Endometrial microvascular endothelial cells (primary cell): Measurements from ENCODE around the gene OSTM1. TPM values are rescaled to one million over a fixed set of nuclear protein-coding genes. Genes with fewer than 3 reads are reported as not detected.

Experiments used
- in situ Hi-C: cut with HindIII; loops from 2 replicates; pipeline ENCODE4 v1.10.0; 2017; ENCODE audit warnings: low sequenced_read_pairs, low pct_unique_long_range_greater_than_20kb; ENCODE audit errors: inconsistent ontology term
- total RNA-seq: library from RNA; depleted of rRNA; stranded (reverse); fragments of >200 nt; gene quantifications from one replicate; pipeline ENCODE4 v1.2.3, GENCODE V29; 2015; ENCODE audit errors: inconsistent ontology term

The OSTM1 gene
- total RNA-seq, 1 donor from 2014 or later: 18.2 TPM

DNA sequence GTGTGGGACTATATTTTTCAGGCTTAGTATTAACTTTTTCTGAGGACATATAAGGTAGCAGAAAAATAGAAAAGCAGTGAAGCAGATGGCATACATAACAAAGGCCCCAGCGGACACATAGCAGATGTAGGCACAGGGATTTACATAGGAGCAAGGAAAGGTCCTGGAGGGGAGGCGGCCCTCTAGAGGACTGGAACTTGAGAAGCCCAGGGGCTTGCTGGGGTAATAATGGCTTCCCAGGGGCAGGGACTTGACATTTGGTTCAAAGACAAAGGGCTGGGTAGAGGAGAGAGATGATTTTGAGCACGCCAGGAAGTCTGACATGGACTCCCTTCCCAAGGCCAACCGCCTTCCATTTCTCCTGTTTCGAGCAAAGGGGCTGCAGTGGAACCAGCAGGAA lies 31.7 kb upstream of the OSTM1 start:
- in situ Hi-C loops: no loop called here

DNA sequence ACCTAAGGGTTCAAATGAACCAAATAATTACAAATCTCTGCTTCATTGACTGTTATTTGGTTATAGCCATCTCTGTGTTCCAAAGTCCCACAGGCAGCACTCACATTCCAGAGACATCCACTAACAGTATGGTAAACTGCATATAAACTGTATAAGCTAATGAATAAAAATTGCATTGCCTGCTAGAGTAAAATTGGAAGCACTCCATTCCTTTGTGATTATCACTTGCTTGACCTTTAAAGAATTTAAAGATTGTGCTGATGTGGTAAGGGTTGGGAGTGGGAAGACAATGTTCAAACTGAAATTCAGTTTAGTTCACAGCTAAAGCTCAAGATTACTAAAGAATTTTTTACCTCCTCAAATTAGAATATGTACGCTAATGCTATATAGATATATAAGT lies 31.0 kb upstream of the OSTM1 start:
- in situ Hi-C loops: no loop called here

DNA sequence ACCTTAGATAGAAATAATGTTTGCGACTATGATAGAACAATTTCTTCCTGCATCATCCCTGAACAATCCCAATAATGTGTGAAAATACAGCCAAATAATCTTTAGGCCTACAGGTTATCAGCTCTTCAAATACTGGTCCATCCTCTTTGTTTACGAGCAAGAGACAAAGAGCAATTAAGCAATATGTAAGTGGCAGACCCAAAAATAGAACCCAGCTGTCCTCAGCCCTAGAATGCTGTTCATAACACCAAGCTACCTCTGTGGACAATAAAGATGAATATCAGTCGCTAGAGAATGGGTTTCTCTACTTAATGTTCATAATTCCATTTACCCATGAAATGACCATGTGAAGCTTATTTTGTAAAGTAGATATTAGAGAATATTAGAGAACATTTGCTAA lies 28.4 kb upstream of the OSTM1 start:
- in situ Hi-C loops: no loop called here

DNA sequence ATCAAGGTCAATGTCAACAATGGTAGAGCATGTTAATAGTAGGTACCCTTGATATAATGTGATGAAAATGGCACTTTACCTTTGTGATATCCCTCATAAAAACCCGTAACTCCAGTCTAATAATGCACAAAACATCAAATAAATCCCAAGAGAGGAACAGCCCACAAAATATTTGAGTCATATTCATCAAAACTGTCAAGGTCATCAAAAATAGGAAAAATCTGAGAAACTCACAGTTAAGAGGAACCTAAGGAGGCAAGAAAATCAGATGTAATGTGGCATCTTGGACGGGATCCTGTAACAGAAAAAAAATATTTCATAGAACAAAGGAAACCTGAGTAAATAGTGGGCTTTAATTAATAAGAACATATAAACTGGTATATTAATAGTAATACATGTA lies 25.5 kb upstream of the OSTM1 start:
- in situ Hi-C loops: no loop called here

DNA sequence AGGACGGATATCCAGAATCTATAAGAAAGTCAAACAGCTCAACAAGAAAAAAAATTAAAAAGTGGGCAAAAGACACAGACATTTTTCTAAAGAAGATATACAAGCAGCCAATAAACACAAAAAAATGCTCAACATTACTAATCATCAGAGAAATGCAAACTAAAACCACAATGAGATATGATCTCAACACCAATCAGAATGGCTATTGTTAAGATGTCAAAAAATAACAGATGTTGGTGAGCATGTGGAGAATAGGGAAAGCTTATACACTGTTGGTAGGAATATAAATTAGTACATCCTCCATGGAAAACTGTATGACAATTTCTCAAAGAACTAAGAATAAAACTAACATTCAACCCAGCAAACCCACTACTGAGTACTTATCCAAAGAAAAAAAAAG lies 23.3 kb upstream of the OSTM1 start:
- in situ Hi-C loops: no loop called here

DNA sequence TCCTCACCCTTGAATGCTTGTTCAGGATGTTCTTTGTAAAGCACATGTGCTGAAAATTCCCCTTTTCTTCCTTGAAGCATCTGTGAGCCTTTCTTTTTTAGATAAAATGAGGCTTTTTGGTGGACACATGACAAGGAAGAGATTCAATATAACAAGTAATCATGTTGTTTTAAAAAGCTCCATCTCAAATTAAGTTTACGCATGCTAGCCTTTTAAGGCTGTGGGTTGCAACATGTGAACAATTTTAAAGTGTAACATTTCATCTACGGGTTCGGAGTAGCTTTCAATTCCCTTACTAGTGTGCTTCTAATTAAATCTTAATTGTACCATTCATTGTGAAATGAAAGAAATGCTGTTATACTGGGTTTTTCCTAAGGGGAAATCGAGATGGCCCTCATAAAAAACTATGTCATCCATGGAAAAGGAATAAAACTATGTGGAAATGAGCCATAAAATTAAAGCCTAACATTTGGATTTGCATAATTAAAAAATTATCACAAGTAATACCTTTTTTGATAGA lies 19.3 kb upstream of the OSTM1 start:
- in situ Hi-C loops: no loop called here

DNA sequence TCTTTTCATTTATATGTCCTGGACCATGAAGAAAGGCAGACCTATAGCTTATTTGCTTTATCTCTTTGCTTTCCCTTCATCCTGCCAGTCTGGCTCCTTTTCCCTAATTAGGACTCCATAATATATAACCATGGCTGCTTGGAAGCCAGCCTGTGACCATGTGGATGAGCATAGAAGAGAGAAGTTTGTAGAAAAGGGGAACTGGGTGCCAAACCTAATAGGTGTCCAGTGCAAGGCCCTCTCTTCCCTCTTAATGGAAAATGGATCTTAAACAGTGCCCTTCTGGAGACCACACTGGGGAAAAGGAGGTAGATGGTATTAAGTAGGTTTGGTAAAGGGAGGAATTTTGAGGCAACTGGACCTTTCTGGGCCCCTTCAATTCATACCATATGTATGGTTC lies 16.7 kb upstream of the OSTM1 start:
- in situ Hi-C loops: no loop called here

DNA sequence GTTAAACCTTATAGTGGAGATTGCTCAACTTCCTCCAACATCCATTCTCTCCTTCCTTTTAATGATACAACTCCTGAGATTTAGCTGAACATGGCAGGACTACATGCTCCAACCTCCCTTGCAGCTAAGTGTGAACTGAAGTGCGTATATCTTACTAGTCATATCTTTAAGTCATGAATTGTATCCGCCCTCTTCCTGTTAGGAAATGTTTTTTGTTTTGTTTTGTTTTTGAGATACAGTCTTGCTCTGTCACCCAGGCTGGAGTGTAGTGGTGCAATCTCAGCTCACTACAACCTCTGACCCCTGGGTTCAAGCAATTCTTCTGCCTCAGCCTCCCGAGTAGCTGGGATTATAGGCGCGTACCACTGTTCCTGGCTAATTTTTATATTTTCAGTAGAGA lies 8.8 kb upstream of the OSTM1 start:
- in situ Hi-C loops: no loop called here

DNA sequence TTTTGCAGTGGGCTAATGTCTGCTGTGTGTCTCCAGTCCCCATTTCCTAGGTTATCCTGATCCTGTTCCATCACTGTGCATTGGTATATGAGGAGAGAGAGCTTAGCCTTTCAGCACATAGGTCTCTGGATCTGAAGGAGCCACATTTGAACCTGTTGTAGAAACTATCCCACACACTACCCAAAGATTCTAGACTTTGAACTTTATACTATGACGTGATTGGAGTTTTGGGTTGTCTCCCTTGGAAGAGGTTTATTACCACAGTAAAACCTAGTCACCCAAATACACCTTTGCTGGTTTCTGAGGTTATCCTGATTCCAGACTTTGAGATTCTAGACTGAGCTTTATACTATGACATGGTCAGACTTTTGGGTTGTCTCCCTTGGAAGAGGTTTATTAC lies 8.0 kb upstream of the OSTM1 start:
- in situ Hi-C loops: no loop called here

DNA sequence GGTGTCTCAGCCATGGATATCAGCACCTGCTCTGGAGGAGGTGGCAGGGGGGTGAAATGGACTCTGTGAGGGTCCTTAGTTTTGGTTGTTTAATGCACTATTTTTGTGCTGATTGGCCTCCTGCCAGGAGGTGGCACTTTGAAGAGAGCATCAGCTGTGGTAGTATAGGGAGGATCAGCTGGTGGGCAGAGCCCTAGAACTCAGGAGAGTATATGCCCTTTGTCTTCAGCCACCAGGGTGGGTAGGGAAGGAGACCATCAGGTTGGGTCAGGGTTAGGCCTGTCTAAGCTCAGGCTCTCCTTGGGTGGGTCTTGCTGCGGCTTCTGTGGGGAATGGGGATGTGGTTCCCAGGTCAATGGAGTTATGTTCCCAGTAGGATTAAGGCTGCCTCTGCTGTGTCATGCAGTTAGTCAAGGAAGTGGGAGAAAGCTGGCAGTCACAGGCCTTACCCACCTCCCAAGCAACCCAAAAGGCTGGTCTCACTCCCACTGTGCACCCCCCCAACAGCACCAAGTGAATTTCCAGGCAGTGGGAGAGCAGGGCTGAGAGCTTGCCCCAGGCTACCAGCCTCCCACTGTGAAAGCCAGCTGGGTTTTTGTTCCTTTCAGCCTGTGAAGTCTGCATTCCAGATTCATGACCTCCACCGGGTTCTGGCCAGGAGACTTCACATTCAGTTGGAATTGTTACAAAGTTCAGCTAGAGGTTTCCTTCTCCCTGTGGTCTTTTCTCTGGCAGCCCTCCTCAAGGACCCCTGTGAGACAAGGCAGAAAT lies 5.7 kb upstream of the OSTM1 start:
- in situ Hi-C loops: no loop called here

DNA sequence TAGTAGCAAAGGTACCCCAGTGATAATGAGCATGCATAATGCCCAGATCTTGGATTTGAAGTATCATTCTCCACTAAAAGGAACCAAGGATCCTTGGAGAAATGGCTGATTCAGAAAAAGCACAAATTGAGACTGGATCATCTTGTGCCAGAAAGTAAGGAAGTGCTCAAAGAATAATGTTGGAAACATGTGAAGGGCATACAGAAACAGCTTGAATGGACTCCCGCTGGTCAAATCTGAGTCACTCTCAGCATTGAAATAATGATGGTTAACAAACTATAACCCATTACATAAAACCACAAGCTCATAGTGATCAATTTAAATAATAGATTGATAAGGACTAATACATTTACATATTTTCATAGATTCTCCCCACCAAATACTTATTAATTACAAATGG lies 3.6 kb upstream of the OSTM1 start:
- in situ Hi-C loops: no loop called here

DNA sequence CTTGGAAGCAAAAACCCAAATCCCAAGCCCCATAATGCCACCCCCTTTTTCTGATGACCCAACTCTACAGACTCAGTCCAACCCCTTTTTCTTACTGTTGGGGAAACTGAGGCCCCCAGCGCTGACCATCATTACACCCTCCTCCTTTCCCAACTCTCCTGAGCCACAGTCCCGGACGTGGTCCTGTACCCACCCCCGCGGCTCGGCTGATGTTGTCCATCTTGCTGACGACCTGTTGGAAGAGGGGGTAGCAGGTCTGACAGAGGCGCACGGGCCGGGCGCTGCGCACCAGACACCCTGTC lies 533 bp downstream of the OSTM1 start:
- in situ Hi-C loops: no loop called here

DNA sequence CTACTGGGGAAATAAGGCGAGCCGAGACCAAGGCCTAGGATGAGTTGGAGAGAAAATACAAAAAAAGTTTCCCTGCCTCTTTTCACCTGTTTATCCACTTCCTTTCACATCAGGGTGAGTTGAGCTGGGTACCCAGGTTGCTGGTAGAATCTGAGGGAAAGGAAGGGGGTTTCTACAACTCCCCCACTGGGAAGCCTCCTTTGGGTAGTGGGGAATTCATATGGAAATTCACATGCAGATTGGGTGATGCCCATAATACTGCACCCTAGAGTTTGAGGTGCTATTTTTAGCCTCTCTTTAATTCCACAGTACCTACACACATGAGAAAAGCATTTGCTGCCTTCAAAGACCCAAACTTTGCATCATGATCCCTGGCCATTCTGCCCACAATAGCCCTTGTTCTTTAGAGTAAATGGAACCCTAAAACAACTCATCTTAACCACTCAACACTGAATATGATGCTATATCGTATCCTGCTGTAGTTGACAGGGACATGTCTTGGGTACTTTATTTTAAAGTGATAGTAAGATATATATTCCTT lies 2.7 kb downstream of the OSTM1 start:
- in situ Hi-C loops: no loop called here

DNA sequence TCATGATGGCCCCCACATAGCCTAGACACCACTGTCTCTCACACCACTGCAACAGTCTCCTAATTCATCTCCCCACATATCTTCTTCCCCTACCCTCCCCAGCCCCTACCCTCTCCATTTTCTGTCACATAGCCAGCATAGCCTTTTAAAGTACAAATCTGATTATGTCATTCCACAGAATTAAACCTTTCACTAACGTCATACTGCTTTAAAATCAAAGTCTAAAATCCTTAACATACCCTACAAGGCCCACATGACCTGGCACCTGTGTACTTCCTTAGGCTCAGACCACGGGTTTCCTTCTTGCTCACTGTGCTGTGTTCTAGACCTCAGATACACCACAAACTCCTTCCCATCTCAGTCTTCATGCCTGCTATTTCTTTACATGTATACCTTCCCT lies 5.9 kb downstream of the OSTM1 start:
- in situ Hi-C loops: no loop called here

DNA sequence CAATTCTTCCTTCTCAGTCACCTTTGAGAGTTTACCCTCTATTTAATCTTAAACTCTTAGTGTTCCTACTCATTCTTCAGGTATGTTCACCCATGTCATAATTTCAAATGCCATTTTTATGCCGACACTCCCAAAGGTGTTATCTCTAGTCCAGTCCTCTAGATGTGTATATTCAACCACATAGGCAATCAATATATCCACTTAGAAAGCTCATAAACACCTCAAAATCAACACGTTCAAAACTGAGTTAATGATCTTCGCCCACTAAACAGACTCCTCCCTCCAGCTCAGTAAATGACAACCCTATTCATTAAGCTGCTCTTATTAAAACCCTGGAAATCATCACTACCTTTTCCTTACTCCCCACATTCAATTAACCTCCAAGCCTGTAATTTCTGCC lies 6.4 kb downstream of the OSTM1 start:
- in situ Hi-C loops: no loop called here

DNA sequence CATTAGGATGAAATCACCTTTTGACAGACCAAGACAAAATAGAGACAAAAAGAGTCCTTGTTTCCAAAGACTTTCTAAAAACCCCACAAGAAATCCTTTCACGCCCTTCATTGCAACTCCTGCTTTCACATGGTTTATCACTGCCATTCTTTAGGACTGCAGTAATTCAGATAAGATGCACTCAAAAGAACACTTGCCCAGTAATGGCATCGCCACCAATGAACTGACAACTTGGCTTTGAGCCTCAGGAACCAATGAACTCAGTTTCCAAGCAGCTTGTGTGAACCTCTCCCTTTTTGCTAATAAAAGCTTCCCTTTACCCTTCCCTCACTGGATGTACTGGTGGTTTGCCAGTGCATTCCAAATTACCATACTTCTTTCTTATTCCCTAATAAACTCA lies 21.8 kb downstream of the OSTM1 start:
- in situ Hi-C loops: no loop called here

DNA sequence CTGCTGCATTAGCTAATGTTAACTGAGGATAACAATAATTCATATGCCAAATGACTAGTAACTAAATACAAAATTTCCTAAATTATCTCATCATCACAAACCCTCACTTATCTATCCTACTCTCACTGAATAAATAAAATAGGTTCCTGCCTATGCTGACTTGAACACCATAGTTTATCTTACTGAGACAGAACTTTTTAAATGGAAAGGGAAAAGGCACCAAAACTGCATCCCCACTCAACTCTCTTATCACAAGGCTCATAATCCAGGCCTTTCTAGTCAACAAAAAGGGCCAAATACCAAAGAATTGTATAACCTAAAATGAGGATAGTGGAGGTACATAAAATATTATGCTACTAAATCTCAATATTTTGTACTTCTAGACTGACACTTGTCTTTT lies 23.1 kb downstream of the OSTM1 start:
- in situ Hi-C loops: no loop called here

DNA sequence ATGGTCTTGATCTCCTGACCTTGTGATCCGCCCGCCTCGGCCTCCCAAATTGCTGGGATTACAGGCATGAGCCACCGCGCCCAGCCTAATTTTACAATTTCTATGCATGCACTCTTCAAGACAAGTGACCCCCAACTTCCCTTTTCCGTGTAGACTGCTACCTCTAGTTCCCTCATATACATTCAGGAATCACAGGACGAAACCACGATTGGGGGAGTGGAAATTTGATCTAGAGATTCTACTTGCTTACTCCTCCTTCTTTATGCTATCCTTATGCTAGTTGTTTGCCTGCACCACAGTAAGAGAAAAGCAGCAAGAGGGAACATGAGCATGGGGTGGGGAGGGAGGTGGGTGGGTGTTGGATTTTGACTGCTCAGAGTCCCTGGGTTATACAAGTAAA lies 34.9 kb downstream of the OSTM1 start:
- in situ Hi-C loops: no loop called here

DNA sequence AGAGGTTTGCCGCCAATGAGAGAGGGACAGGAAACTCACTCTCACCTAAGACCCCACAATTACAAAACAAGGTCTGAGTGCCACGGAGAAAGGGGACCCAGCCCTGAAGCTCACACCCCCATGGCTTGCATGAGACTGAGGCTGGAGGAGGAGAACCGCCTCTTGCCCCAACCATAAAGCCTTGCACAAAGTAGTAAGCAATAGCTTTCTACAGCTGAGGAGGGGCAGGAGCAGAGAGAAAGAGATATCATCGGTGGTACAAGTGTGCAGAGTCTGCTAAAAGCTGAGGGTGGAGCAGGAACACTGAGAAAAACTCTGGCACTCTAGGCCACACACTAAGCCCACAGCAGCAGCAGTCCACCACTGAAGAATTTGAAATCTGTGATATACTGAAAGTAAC lies 37.7 kb downstream of the OSTM1 start:
- in situ Hi-C loops: no loop called here

DNA sequence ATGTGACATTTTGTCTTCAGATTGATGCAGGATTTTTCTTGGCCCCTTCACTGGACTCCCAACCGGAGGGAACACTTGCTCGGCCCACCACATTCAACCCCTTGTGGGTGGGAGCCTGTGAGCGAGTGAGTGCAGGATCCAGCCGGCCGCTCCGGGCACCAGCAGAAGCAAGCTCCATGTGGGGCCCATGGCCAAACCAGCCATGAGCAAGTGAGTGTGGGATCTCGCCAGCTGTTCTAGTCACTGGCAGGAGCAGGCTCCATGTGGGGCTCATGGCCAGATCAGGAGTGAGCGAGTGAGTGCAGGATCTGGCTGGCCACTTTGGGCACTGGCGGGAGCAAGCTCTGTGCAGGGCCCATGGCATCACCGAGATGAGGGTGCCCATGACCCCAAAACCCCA lies 42.6 kb downstream of the OSTM1 start:
- in situ Hi-C loops: no loop called here

DNA sequence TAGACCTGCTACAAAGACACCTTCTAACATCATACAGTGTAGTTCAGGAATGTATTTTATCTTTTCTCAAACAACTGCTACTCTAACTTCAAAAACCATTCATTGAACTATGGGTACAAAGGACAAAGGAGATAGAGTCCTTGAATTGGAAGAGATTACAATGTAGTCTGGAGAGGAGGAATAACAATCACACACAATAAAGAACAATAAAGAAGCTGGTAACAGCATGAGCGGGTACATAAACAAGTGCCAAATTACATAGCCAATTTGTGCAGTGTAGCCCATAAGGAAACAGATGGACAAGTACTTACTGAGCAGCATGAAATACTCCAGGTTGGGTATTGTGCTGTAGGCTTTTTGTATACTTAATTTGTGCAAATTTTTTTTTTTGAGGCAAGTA lies 44.3 kb downstream of the OSTM1 start:
- in situ Hi-C loops: no loop called here
